ENCODE measurements around the gene WWC1.

DNA sequence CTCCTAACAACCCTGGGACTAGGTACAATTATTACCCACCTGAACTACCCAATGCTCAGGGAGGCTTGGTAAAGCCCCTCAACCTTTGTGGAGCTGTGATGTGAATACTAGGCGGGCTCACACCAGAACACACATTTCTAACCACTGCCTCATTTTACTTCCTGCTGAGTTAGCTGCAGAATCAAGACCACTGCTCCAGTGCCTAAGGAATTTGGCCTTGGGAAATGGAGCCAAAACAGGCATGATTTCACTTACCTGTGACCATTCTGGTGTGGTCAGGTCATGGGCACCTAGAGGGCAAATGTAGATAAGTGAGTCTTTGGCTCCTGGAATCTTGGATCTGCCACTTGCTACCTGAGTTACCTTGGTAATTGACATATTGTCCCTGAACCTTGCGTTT lies 5.2 kb downstream of the WWC1 start:
- TF ChIP-seq, protein P1, sequence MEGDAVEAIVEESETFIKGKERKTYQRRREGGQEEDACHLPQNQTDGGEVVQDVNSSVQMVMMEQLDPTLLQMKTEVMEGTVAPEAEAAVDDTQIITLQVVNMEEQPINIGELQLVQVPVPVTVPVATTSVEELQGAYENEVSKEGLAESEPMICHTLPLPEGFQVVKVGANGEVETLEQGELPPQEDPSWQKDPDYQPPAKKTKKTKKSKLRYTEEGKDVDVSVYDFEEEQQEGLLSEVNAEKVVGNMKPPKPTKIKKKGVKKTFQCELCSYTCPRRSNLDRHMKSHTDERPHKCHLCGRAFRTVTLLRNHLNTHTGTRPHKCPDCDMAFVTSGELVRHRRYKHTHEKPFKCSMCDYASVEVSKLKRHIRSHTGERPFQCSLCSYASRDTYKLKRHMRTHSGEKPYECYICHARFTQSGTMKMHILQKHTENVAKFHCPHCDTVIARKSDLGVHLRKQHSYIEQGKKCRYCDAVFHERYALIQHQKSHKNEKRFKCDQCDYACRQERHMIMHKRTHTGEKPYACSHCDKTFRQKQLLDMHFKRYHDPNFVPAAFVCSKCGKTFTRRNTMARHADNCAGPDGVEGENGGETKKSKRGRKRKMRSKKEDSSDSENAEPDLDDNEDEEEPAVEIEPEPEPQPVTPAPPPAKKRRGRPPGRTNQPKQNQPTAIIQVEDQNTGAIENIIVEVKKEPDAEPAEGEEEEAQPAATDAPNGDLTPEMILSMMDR (IDR thresholded peaks at IDR 0.05; ENCODE audit: low read length): no peak
- TF ChIP-seq EZH2 (IDR thresholded peaks at IDR 0.05; ENCODE audit: borderline replicate concordance, low read length): no peak
